H1 (cell line): ENCODE measurements around the gene CTNNBL1. TPM values are rescaled to one million over a fixed set of nuclear protein-coding genes. Genes with fewer than 3 reads are reported as not detected.

Experiments used
- CTCF ChIA-PET: fragments of 300-600 bp; sonication (Branson Sonifier 250); formaldehyde crosslinking; loops from one replicate; lab custom pipeline; 2021; ENCODE audit not compliant: partially characterized antibody; lab: Charles Lee
- POLR2A ChIA-PET: fragments of 300-600 bp; sonication (Branson Sonifier 250); formaldehyde crosslinking; loops from one replicate; lab custom pipeline; 2021; ENCODE audit warnings: inconsistent platforms; ENCODE audit not compliant: partially characterized antibody; lab: Charles Lee
- DNase-seq, 2 experiments: peaks; one replicate each; pipeline versions ENCODE4 v3.0.0 to v3.0.0-alpha.2; 2010 to 2022; ENCODE audit warnings: low spot score in 2 of 2, low read depth in 1 of 2, mixed read lengths in 1 of 2
- FAIRE-seq: peaks from 2 replicates; lab custom pipeline; 2011; peaks lifted over from hg19 to GRCh38; lab: Jason Lieb, UNC
- H2AFZ ChIP-seq: 2 replicates; pipeline ENCODE4 v1.8.1; 2012; ENCODE audit warnings: low read length, inconsistent platforms
- H2AK5ac ChIP-seq: 2 replicates; pipeline ENCODE4 v1.6.1; 2013; ENCODE audit warnings: low read depth, low read length
- H2BK120ac ChIP-seq: replicated peaks from 2 replicates; pipeline ENCODE3; 2013; ENCODE audit warnings: low read depth, low read length, inconsistent platforms
- H2BK12ac ChIP-seq: 2 replicates; pipeline ENCODE4 v1.6.1; 2013; ENCODE audit warnings: low read depth, low read length
- H2BK15ac ChIP-seq: 2 replicates; pipeline ENCODE4 v1.6.1; 2013; ENCODE audit warnings: low read length
- H2BK20ac ChIP-seq: 2 replicates; pipeline ENCODE4 v1.6.1; 2013; ENCODE audit warnings: low read length
- H2BK5ac ChIP-seq: 2 replicates; pipeline ENCODE4 v1.6.1; 2013; ENCODE audit warnings: low read depth, low read length
- H3K14ac ChIP-seq: 2 replicates; pipeline ENCODE4 v1.6.1; 2013; ENCODE audit warnings: inconsistent platforms; ENCODE audit not compliant: insufficient read length
- H3K18ac ChIP-seq: 2 replicates; pipeline ENCODE4 v1.6.1; 2013; ENCODE audit warnings: low read length; ENCODE audit errors: extremely low read depth
- H3K23ac ChIP-seq: 2 replicates; pipeline ENCODE4 v1.6.1; 2013; ENCODE audit warnings: inconsistent platforms; ENCODE audit not compliant: insufficient read length
- H3K23me2 ChIP-seq: 2 replicates; pipeline ENCODE4 v1.6.1; 2013; ENCODE audit warnings: low read depth, low read length
- H3K27ac ChIP-seq: 2 replicates; pipeline ENCODE4 v1.6.1; 2011; ENCODE audit warnings: low read depth, low read length, inconsistent platforms
- H3K27me3 ChIP-seq, 4 experiments: replicated peaks in 1 of 4; 1 replicate in 1 of 4; 2 replicates in 3 of 4; pipeline versions ENCODE4 v1.6.1 to v1.8.1; 2011 to 2013; ENCODE audit warnings: low read length in 3 of 4, mild to moderate bottlenecking in 3 of 4, inconsistent platforms in 2 of 4, mixed read lengths in 2 of 4, moderate library complexity in 1 of 4; ENCODE audit not compliant: control insufficient read depth in 3 of 4, insufficient read depth in 3 of 4; ENCODE audit errors: extremely low read depth in 1 of 4
- H3K36me3 ChIP-seq, 4 experiments: 2 replicates each; pipeline versions ENCODE4 v1.6.1 to v1.8.1; 2011 to 2013; ENCODE audit warnings: mild to moderate bottlenecking in 4 of 4, low read length in 3 of 4, moderate library complexity in 2 of 4, control low read depth in 1 of 4, inconsistent platforms in 1 of 4; ENCODE audit not compliant: insufficient read depth in 4 of 4, control insufficient read depth in 2 of 4
- H3K4ac ChIP-seq: replicated peaks from 2 replicates; pipeline ENCODE3; 2013; ENCODE audit warnings: low read length, low read depth, mixed read lengths, inconsistent platforms; ENCODE audit not compliant: insufficient read length
- H3K4me1 ChIP-seq, 4 experiments: replicated peaks in 1 of 4; 1 replicate in 1 of 4; 2 replicates in 3 of 4; pipeline versions ENCODE4 v1.6.1 to v1.8.1; 2011 to 2013; ENCODE audit warnings: low read length in 3 of 4, inconsistent platforms in 2 of 4, mixed read lengths in 1 of 4; ENCODE audit not compliant: insufficient read depth in 4 of 4, control insufficient read depth in 3 of 4
- H3K4me2 ChIP-seq, 2 experiments: 2 replicates each; pipeline versions ENCODE4 v1.6.1 to v1.8.1; 2011 to 2013; ENCODE audit warnings: low read depth in 2 of 2, low read length in 2 of 2, control low read depth in 1 of 2, inconsistent platforms in 1 of 2, mild to moderate bottlenecking in 1 of 2; ENCODE audit not compliant: insufficient read depth in 1 of 2
- H3K4me3 ChIP-seq, 4 experiments: fragments of 200-600, 300-600 bp in 1 of 4; sonication (generic), shearing (Covaris generic), sonication (Bioruptor Twin) in 1 of 4; 2 replicates each; pipeline versions ENCODE4 v1.5.1 to v1.8.1; 2011 to 2016; ENCODE audit warnings: low read length in 4 of 4, low read depth in 3 of 4, control low read depth in 2 of 4, inconsistent platforms in 2 of 4, mild to moderate bottlenecking in 2 of 4, mixed read lengths in 1 of 4, moderate library complexity in 1 of 4; ENCODE audit not compliant: insufficient read depth in 2 of 4; ENCODE audit errors: extremely low read depth in 1 of 4
- H3K56ac ChIP-seq: replicated peaks from 2 replicates; pipeline ENCODE3; 2013; ENCODE audit warnings: low read depth, mild to moderate bottlenecking, mixed read lengths, low read length, inconsistent platforms; ENCODE audit not compliant: insufficient read length
- H3K79me1 ChIP-seq: 2 replicates; pipeline ENCODE4 v1.6.1; 2013; ENCODE audit warnings: low read depth, low read length, control low read depth
- H3K79me2 ChIP-seq, 2 experiments: 2 replicates each; pipeline versions ENCODE4 v1.6.1 to v1.8.1; 2012 to 2013; ENCODE audit warnings: low read length in 2 of 2, mild to moderate bottlenecking in 2 of 2, inconsistent platforms in 1 of 2; ENCODE audit not compliant: insufficient read depth in 2 of 2, control insufficient read depth in 1 of 2
- H3K9ac ChIP-seq, 4 experiments: replicated peaks in 1 of 4; 1 replicate in 1 of 4; 2 replicates in 3 of 4; pipeline versions ENCODE4 v1.6.1 to v1.8.1; 2011 to 2013; ENCODE audit warnings: low read depth in 3 of 4, low read length in 3 of 4, control low read depth in 2 of 4, mild to moderate bottlenecking in 2 of 4, moderate library complexity in 2 of 4, inconsistent platforms in 1 of 4; ENCODE audit errors: extremely low read depth in 1 of 4
- H3K9me3 ChIP-seq, 2 experiments: 2 replicates each; pipeline versions ENCODE4 v1.6.1 to v1.8.1; 2012 to 2013; ENCODE audit warnings: mild to moderate bottlenecking in 2 of 2, moderate library complexity in 2 of 2, control low read depth in 1 of 2, inconsistent platforms in 1 of 2, low read depth in 1 of 2, low read length in 1 of 2, mixed read lengths in 1 of 2; ENCODE audit not compliant: insufficient read depth in 2 of 2
- H4K20me1 ChIP-seq, 2 experiments: replicated peaks in 1 of 2; 2 replicates each; pipeline versions ENCODE3 to v1.8.1; 2011 to 2013; ENCODE audit warnings: inconsistent platforms in 2 of 2, low read length in 2 of 2, mild to moderate bottlenecking in 1 of 2; ENCODE audit not compliant: insufficient read depth in 2 of 2, control insufficient read depth in 1 of 2
- H4K5ac ChIP-seq: 2 replicates; pipeline ENCODE4 v1.6.1; 2013; ENCODE audit warnings: low read length, low read depth, mixed read lengths, inconsistent platforms; ENCODE audit not compliant: insufficient read length
- H4K8ac ChIP-seq: 2 replicates; pipeline ENCODE4 v1.8.0; 2013; ENCODE audit warnings: mild to moderate bottlenecking, moderate library complexity, low read length, inconsistent platforms; ENCODE audit not compliant: insufficient read depth; ENCODE audit errors: extremely low read depth
- H4K91ac ChIP-seq: replicated peaks from 2 replicates; pipeline ENCODE3; 2013; ENCODE audit warnings: low read length, mixed read lengths, inconsistent platforms; ENCODE audit not compliant: insufficient read length
- CREB1 ChIP-seq: IDR thresholded peaks from 2 replicates; pipeline ENCODE4 v1.6.1; 2012; ENCODE audit warnings: inconsistent platforms
- EP300 ChIP-seq, 2 experiments: IDR thresholded peaks; 1 replicate in 1 of 2; 2 replicates in 1 of 2; pipeline ENCODE4 v1.6.1; 2011 to 2012; ENCODE audit warnings: low read depth in 2 of 2, low read length in 2 of 2, mild to moderate bottlenecking in 2 of 2, borderline replicate concordance in 1 of 2, inconsistent platforms in 1 of 2, moderate library complexity in 1 of 2
- HDAC6 ChIP-seq: IDR thresholded peaks from one replicate; pipeline ENCODE4 v1.7.1; 2012; ENCODE audit warnings: low read depth, mild to moderate bottlenecking, inconsistent platforms, low read length, moderate library complexity
- POLR2AphosphoS5 ChIP-seq: IDR thresholded peaks from 2 replicates; pipeline ENCODE4 v1.6.1; 2011; ENCODE audit warnings: low read depth, low read length
- YY1 ChIP-seq: IDR thresholded peaks from 2 replicates; pipeline ENCODE4 v1.6.1; 2011; ENCODE audit warnings: low read depth, mild to moderate bottlenecking, low read length
- WGBS, 2 experiments: shearing (Covaris generic) in 1 of 2; methylation state at CpG; one replicate each; pipeline versions ENCODE4 v1.1.6 to v1.1.7; 2013 to 2015; ENCODE audit warnings: low lambda C conversion rate in 2 of 2, mixed read lengths in 2 of 2, inconsistent platforms in 1 of 2, low coverage in 1 of 2, missing lambda C conversion rate in 1 of 2; ENCODE audit not compliant: insufficient replicate concordance in 2 of 2, insufficient coverage in 1 of 2, insufficient read length in 1 of 2; ENCODE audit errors: extremely low coverage in 1 of 2, missing lambda C conversion rate in 1 of 2; 5-methylcytosine and 5-hydroxymethylcytosine counted together
- polyA plus RNA-seq, 7 experiments: library from polyadenylated mRNA; depleted of rRNA in 3 of 7; stranded (reverse) in 5 of 7; unstranded in 2 of 7; fragments of >200 nt in 5 of 7; fragments of 200-250 nt in 2 of 7; gene quantifications; 1 replicate in 5 of 7; 2 replicates in 1 of 7; 4 replicates in 1 of 7; pipeline versions ENCODE4 v1.2.1 to v1.2.3, GENCODE V29; 2011 to 2013; ENCODE audit warnings: missing spikeins in 2 of 7, mixed read lengths in 2 of 7
- total RNA-seq: library from RNA; stranded (reverse); fragmentation: NEBNext Ultra II Directional; extraction: Animal tissue kit (Norgen Biotek cat#: 25700); gene quantifications from 2 replicates; pipeline ENCODE4 v1.2.1, GENCODE V29; 2021

Gene CTNNBL1
- total and polyA plus RNA-seq, 2 of the 8 experiments (the other 6 are each of a cell fraction or from before 2014, with no cell fraction given) = 19.6 to 81.6 TPM

DNA sequence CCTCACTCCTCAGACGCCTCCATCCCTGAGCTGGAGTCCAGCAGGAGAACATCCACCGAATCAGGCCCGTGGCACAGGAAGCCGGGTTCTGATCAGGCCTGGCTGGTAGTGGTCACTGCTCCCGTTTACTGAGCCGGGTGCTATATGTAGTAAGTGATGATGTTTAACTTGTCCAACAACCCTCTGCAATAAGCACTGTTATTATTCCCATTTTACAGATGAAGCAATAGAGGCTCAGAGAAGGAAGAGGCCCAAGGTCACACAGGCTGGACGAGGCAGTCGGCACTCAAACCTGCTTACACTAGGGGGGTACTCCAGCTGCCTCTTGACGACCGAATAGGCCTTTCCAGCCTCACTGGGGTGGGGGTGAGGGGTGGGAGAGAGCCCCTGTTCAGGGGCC lies 194.8 kb downstream of the CTNNBL1 start:
- Histone ChIP-seq H3K23ac (no peak overlapping the region), H2BK20ac (no peak overlapping the region), H3K79me1 (no peaks in the 10 kb centered on the region), H2BK5ac (no peak overlapping the region), H3K14ac (no peak overlapping the region), H3K27ac (no peak overlapping the region), H2BK15ac (no peak overlapping the region), H4K8ac (no peak overlapping the region), H3K18ac (no peak overlapping the region), H3K36me3 (no peaks in the 10 kb centered on the region), H3K9ac (no peak overlapping the region), H3K4ac (no peak overlapping the region), H2BK12ac (no peak overlapping the region), H2BK120ac (no peak overlapping the region), H3K79me2 (no peaks in the 10 kb centered on the region), H3K4me2 (no peak overlapping the region), H3K56ac (no peak overlapping the region), H3K9me3 (no peaks in the 10 kb centered on the region), H3K4me1 (no peaks in the 10 kb centered on the region; a peak in 1 of 7 replicates), H4K91ac (no peak overlapping the region), H3K4me3 (no peak overlapping the region), H3K23me2 (peaks cover 2% of the 10 kb centered on the region; the same call in 1 of the 2 replicates), H2AFZ (no peak overlapping the region), H4K20me1 (no peaks in the 10 kb centered on the region), H3K27me3 (no peaks in the 10 kb centered on the region), H2AK5ac (no peak overlapping the region), H4K5ac (no peak overlapping the region)
- 88% methylated on average over 10 of the region's 10 CpGs; no CpG with 5 or more reads in 1 of the 2 experiments for WGBS, 2 experiments
- TF ChIP-seq POLR2AphosphoS5 = no peak
- no peak for TF ChIP-seq HDAC6
- TF ChIP-seq CREB1 = no peak
- TF ChIP-seq YY1 = no peak
- no peak for TF ChIP-seq EP300 (IDR thresholded peaks at IDR 0.05; ENCODE audit: borderline replicate concordance in 1 of 2, low read depth in 2 of 2, low read length in 2 of 2)
- no peak for DNase-seq
- FAIRE-seq = no peak
- POLR2A ChIA-PET = no interaction called here
- CTCF ChIA-PET = interaction anchor here (0.6 to 2.1 kb wide), 4 partner anchors 9 to 324 kb away, joined by 3 to 8 read pairs (median 4); partner anchors contain the start of gene VSTM2L
